ENCODE data around the gene KIAA1671.

Gene KIAA1671

GRCh38 chr22:25068707-25069106 is 116.2 kb downstream of the KIAA1671 start:
- DNase-seq (ENCODE audit: low read depth), result no peak

GRCh38 chr22:25069426-25069757 is 116.9 kb downstream of the KIAA1671 start:
- no peak for DNase-seq (ENCODE audit: low read depth)

- DNase-seq (ENCODE audit: low read depth), result no peak
Measured at GRCh38 chr22:25069758-25070481, 117.4 kb downstream of the KIAA1671 start.

GRCh38 chr22:25070956-25071355 is 118.4 kb downstream of the KIAA1671 start:
- DNase-seq (ENCODE audit: low read depth), result no peak

- no peak for DNase-seq (ENCODE audit: low read depth)
Measured at GRCh38 chr22:25071720-25072119, 119.2 kb downstream of the KIAA1671 start.

- DNase-seq (ENCODE audit: low read depth), result no peak
Measured at GRCh38 chr22:25072406-25072805, 119.9 kb downstream of the KIAA1671 start.

- DNase-seq (ENCODE audit: low read depth), result peak; percentile 55
Measured at GRCh38 chr22:25076336-25076735, 123.8 kb downstream of the KIAA1671 start.

- DNase-seq (ENCODE audit: low read depth), result no peak
Measured at GRCh38 chr22:25077056-25077455, 124.5 kb downstream of the KIAA1671 start.

- DNase-seq (ENCODE audit: low read depth), result no peak
Measured at GRCh38 chr22:25077964-25078363, 125.4 kb downstream of the KIAA1671 start.

GRCh38 chr22:25078591-25078990 is 126.1 kb downstream of the KIAA1671 start:
- DNase-seq (ENCODE audit: low read depth), result no peak

- no peak for DNase-seq (ENCODE audit: low read depth)
Measured at GRCh38 chr22:25080855-25081254, 128.3 kb downstream of the KIAA1671 start.

GRCh38 chr22:25081409-25081824 is 128.9 kb downstream of the KIAA1671 start:
- DNase-seq (ENCODE audit: low read depth), result peak; percentile 50

GRCh38 chr22:25082096-25082495 is 129.6 kb downstream of the KIAA1671 start:
- no peak for DNase-seq (ENCODE audit: low read depth)

GRCh38 chr22:25083056-25083806 is 130.7 kb downstream of the KIAA1671 start:
- DNase-seq (ENCODE audit: low read depth), result no peak

GRCh38 chr22:25083807-25084200 is 131.3 kb downstream of the KIAA1671 start:
- no peak for DNase-seq (ENCODE audit: low read depth)

- no peak for DNase-seq (ENCODE audit: low read depth)
Measured at GRCh38 chr22:25084405-25085107, 132.0 kb downstream of the KIAA1671 start.

GRCh38 chr22:25085156-25085555 is 132.6 kb downstream of the KIAA1671 start:
- no peak for DNase-seq (ENCODE audit: low read depth)

GRCh38 chr22:25085930-25086901 is 133.7 kb downstream of the KIAA1671 start:
- peak; percentile 11 for DNase-seq (ENCODE audit: low read depth)

GRCh38 chr22:25086902-25087282 is 134.4 kb downstream of the KIAA1671 start:
- DNase-seq (ENCODE audit: low read depth), result no peak

- DNase-seq (ENCODE audit: low read depth), result no peak
Measured at GRCh38 chr22:25090225-25090890, 137.8 kb downstream of the KIAA1671 start.

- no peak for DNase-seq (ENCODE audit: low read depth)
Measured at GRCh38 chr22:25091458-25091857, 138.9 kb downstream of the KIAA1671 start.
